DOHH2 (cell line): Measurements from ENCODE around the gene FASTK.

Experiments used
- H3F3A ChIP-seq: fragments of 200-600 bp; sonication (generic), shearing (Covaris generic); 2 replicates; pipeline ENCODE4 v1.6.0; 2016; ENCODE audit warnings: antibody characterized with exemption, mild to moderate bottlenecking; ENCODE audit not compliant: control insufficient read depth, insufficient read depth
- H3K27ac ChIP-seq: fragments of 200-600 bp; sonication (generic); 2 replicates; pipeline ENCODE4 v1.5.1; 2014; ENCODE audit warnings: low read depth, mild to moderate bottlenecking, low read length, moderate library complexity
- H3K27me3 ChIP-seq: fragments of 200-600 bp; sonication (generic); 2 replicates; pipeline ENCODE4 v1.6.1; 2014; ENCODE audit warnings: mild to moderate bottlenecking, low read length, mixed read lengths; ENCODE audit not compliant: control insufficient read depth
- H3K36me3 ChIP-seq: fragments of 200-600 bp; sonication (generic); 2 replicates; pipeline ENCODE4 v1.6.1; 2014; ENCODE audit warnings: mild to moderate bottlenecking, low read length, moderate library complexity, mixed read lengths; ENCODE audit not compliant: control insufficient read depth
- H3K4me1 ChIP-seq: fragments of 200-600 bp; sonication (generic); 2 replicates; pipeline ENCODE4 v1.6.1; 2014; ENCODE audit warnings: mild to moderate bottlenecking, low read length, mixed read lengths; ENCODE audit not compliant: control insufficient read depth
- H3K4me2 ChIP-seq: fragments of 200-600 bp; sonication (generic); 2 replicates; pipeline ENCODE4 v1.6.0; 2014; ENCODE audit warnings: mild to moderate bottlenecking, low read length, moderate library complexity
- H3K4me3 ChIP-seq: fragments of 200-600 bp; sonication (generic); 2 replicates; pipeline ENCODE4 v1.5.1; 2014; ENCODE audit warnings: mild to moderate bottlenecking, low read length, mixed read lengths
- H3K79me2 ChIP-seq: fragments of 200-600 bp; sonication (generic); 2 replicates; pipeline ENCODE4 v1.6.1; 2014; ENCODE audit warnings: mild to moderate bottlenecking, low read length, mixed read lengths; ENCODE audit not compliant: control insufficient read depth
- H3K9me2 ChIP-seq: fragments of 200-600 bp; sonication (generic); replicated peaks from 2 replicates; pipeline ENCODE4 v1.6.1; 2014; ENCODE audit warnings: mild to moderate bottlenecking, low read length, mixed read lengths; ENCODE audit not compliant: control insufficient read depth
- H3K9me3 ChIP-seq: fragments of 200-600 bp; sonication (generic); 2 replicates; pipeline ENCODE4 v1.6.1; 2014; ENCODE audit warnings: antibody characterized with exemption, low read length, mixed read lengths; ENCODE audit not compliant: control insufficient read depth, insufficient read depth
- H4K20me1 ChIP-seq: fragments of 200-600 bp; sonication (generic); 2 replicates; pipeline ENCODE4 v1.6.0; 2014; ENCODE audit warnings: low read depth, mild to moderate bottlenecking, antibody characterized with exemption, low read length, moderate library complexity; ENCODE audit not compliant: control insufficient read depth, insufficient read depth
- CTCF ChIP-seq: fragments of 200-600 bp; sonication (generic); IDR thresholded peaks from one replicate; pipeline ENCODE4 v1.5.1; 2014; ENCODE audit warnings: antibody characterized with exemption, mild to moderate bottlenecking, low read depth, low read length; ENCODE audit not compliant: poor library complexity, severe bottlenecking
- EZH2phosphoT487 ChIP-seq: fragments of 200-600 bp; sonication (generic); IDR thresholded peaks from 2 replicates; pipeline ENCODE4 v1.6.1; 2017; ENCODE audit warnings: borderline replicate concordance, mild to moderate bottlenecking, antibody characterized with exemption, low read length, moderate library complexity, mixed read lengths

Gene FASTK

GRCh38 chr7:151080522-151081169 is at the start of gene FASTK:
Gene FASTK (minus strand): TSS chr7:151080809. CDS start chr7:151080766, 43 bp downstream.
- 0 out of 2 replicates have a peak, but pooled peaks cover 4% of the 10 kb centered on the region for H4K20me1 ChIP-seq
- H3K79me2 ChIP-seq, result peaks cover 51% of the 10 kb centered on the region
- TF ChIP-seq CTCF (no peak), EZH2phosphoT487 (no peak)
- peak within 1 kb of the TSS; percentile 49 for H3K27ac ChIP-seq
- peaks cover 15% of the 10 kb centered on the region for H3F3A ChIP-seq
- H3K36me3 ChIP-seq, result peaks cover 60% of the 10 kb centered on the region
- peaks cover 13% of the 10 kb centered on the region for H3K27me3 ChIP-seq
- H3K9me2 ChIP-seq, result no peaks in the 10 kb centered on the region
- peak within 1 kb of the TSS; percentile 85 for H3K4me2 ChIP-seq
- peak within 1 kb of the TSS; percentile 95 for H3K4me3 ChIP-seq
- H3K9me3 ChIP-seq, result no peaks in the 10 kb centered on the region
- H3K4me1 ChIP-seq, result peaks cover 54% of the 10 kb centered on the region

- Histone ChIP-seq H3K4me1 (no peaks in the 10 kb centered on the region), H3K79me2 (no peaks in the 10 kb centered on the region), H3K9me2 (no peaks in the 10 kb centered on the region), H3K36me3 (no peaks in the 10 kb centered on the region), H3K4me3 (no peak overlapping the region), H3K4me2 (no peak overlapping the region), H3K27me3 (no peaks in the 10 kb centered on the region), H3K27ac (no peak overlapping the region), H3F3A (no peaks in the 10 kb centered on the region), H4K20me1 (no peaks in the 10 kb centered on the region), H3K9me3 (no peaks in the 10 kb centered on the region)
- TF ChIP-seq EZH2phosphoT487 (no peak), CTCF (no peak)
These were observed 49.5 kb upstream of the FASTK start for GRCh38 chr7:151129960-151130591.

GRCh38 chr7:151129117-151129959 is 48.7 kb upstream of the FASTK start:
- H3K36me3 ChIP-seq, result no peaks in the 10 kb centered on the region
- no peak overlapping the region for H3K4me2 ChIP-seq
- no peaks in the 10 kb centered on the region for H3K4me1 ChIP-seq
- no peaks in the 10 kb centered on the region for H3K9me2 ChIP-seq
- TF ChIP-seq CTCF (no peak), EZH2phosphoT487 (no peak)
- no peak overlapping the region for H3K4me3 ChIP-seq
- H3K9me3 ChIP-seq, result no peaks in the 10 kb centered on the region
- H3K27me3 ChIP-seq, result no peaks in the 10 kb centered on the region
- H4K20me1 ChIP-seq, result no peaks in the 10 kb centered on the region; the same call in 1 of the 2 replicates
- H3K27ac ChIP-seq, result no peak overlapping the region
- H3K79me2 ChIP-seq, result no peaks in the 10 kb centered on the region
- no peaks in the 10 kb centered on the region for H3F3A ChIP-seq
